ENCODE results near the gene USP9X.
"Not testable (repeated sequence)": the region's sequence is repeated elsewhere in the genome, so short reads cannot be mapped to it uniquely, and the experiment has no call there.

USP9X gene

DNA sequence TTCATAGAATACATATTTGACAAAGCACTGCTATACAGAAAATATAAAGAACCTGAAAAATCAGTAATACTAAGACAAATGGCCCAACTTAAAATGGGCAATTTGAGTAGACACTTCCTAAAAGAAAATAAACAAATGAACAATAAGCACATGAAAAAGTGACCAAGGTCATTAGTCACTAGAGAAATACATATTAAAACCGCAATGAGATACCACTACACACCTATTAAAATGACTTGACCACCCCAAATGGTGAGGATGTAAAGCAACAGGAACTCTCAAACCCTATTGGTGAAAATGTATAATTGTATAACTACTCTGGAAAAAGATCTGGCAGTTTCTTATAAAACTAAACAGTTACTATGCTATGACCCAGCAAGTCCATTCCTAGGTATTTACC, 34.0 kb upstream of the USP9X start:
- Histone ChIP-seq H3K4me3 (ENCODE audit: low read depth, low read length) (no peak overlapping the region), H3K36me3 (ENCODE audit: control insufficient read depth in 2 of 2, insufficient read depth in 1 of 2, low read length in 2 of 2) (no peaks in the 10 kb centered on the region), H3K4me1 (ENCODE audit: control insufficient read depth, insufficient read depth, low read length) (no peaks in the 10 kb centered on the region), H3K9me3 (ENCODE audit: control insufficient read depth, insufficient read depth, low read depth, low read length) (no peaks in the 10 kb centered on the region), H3K27ac (ENCODE audit: extremely low read depth, low read depth, low read length) (no peak overlapping the region)
- ChIA-PET POLR2A (no interaction called here), CTCF (no interaction called here)
- no peak for TF ChIP-seq ZBTB48 (tag by site-specific recombination; IDR thresholded peaks at IDR 0.05)
- no peak for TF ChIP-seq KLF9 (tag by site-specific recombination; IDR thresholded peaks at IDR 0.05; ENCODE audit: low read depth)
- TF ChIP-seq ZFP37 (tag by site-specific recombination; IDR thresholded peaks at IDR 0.05), result no peak
- TF ChIP-seq, protein P1, sequence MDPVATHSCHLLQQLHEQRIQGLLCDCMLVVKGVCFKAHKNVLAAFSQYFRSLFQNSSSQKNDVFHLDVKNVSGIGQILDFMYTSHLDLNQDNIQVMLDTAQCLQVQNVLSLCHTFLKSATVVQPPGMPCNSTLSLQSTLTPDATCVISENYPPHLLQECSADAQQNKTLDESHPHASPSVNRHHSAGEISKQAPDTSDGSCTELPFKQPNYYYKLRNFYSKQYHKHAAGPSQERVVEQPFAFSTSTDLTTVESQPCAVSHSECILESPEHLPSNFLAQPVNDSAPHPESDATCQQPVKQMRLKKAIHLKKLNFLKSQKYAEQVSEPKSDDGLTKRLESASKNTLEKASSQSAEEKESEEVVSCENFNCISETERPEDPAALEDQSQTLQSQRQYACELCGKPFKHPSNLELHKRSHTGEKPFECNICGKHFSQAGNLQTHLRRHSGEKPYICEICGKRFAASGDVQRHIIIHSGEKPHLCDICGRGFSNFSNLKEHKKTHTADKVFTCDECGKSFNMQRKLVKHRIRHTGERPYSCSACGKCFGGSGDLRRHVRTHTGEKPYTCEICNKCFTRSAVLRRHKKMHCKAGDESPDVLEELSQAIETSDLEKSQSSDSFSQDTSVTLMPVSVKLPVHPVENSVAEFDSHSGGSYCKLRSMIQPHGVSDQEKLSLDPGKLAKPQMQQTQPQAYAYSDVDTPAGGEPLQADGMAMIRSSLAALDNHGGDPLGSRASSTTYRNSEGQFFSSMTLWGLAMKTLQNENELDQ (tag by site-specific recombination; IDR thresholded peaks at IDR 0.05; ENCODE audit: low read depth), result no peak
- no peak for TF ChIP-seq ZNF354C (tag by site-specific recombination; IDR thresholded peaks at IDR 0.05; ENCODE audit: borderline replicate concordance, low read depth)
- TF ChIP-seq ZNF404 (tag by site-specific recombination; IDR thresholded peaks at IDR 0.05), result no peak
- no peak for TF ChIP-seq ZNF670 (tag by site-specific recombination; IDR thresholded peaks at IDR 0.05; ENCODE audit: low read depth)
- TF ChIP-seq ZNF169 (tag by site-specific recombination; IDR thresholded peaks at IDR 0.05), result no peak

DNA sequence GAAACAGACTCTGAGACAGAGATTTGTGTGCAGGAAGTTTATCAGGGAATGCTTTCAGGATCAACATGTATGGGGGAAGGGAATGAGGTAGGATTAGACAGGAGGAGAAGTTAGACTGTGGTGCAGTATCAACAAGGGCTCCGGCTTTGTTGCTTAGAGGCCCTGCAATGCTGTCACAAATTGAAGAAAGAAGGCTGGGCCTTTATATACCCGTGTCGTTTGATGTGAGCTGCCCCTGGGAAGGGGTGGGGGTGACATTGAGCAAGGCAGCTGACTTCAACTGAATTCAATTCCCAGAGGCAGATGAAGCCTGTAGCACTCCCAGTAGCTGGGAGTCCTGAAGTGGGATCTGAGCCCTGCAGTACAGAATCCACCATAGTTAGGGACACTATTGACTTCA, 29.5 kb upstream of the USP9X start:
- H3K27ac ChIP-seq (ENCODE audit: extremely low read depth, low read depth, low read length), result no peak overlapping the region
- ChIA-PET CTCF (interaction anchor here (0.5 kb wide), 1 partner anchor 275 kb away, joined by 3 read pairs; no protein-coding TSS in a partner anchor), POLR2A (no interaction called here)
- H3K9me3 ChIP-seq (ENCODE audit: control insufficient read depth, insufficient read depth, low read depth, low read length), result no peaks in the 10 kb centered on the region
- no peaks in the 10 kb centered on the region for H3K36me3 ChIP-seq (ENCODE audit: control insufficient read depth in 2 of 2, insufficient read depth in 1 of 2, low read length in 2 of 2)
- no peaks in the 10 kb centered on the region for H3K4me1 ChIP-seq (ENCODE audit: control insufficient read depth, insufficient read depth, low read length)
- no peak overlapping the region for H3K4me3 ChIP-seq (ENCODE audit: low read depth, low read length)
- TF ChIP-seq SALL2 (tag by site-specific recombination; IDR thresholded peaks at IDR 0.05; ENCODE audit: borderline replicate concordance) (no peak), ZNF629 (tag by site-specific recombination; IDR thresholded peaks at IDR 0.05) (no peak), ZNF140 (tag by site-specific recombination; IDR thresholded peaks at IDR 0.05) (no peak), ZNF138 (tag by site-specific recombination; IDR thresholded peaks at IDR 0.05; ENCODE audit: borderline replicate concordance) (no peak), ZNF248 (tag by site-specific recombination; IDR thresholded peaks at IDR 0.05) (no peak), ZNF514 (tag by site-specific recombination; IDR thresholded peaks at IDR 0.05) (no peak), FEZF1 (tag by site-specific recombination; IDR thresholded peaks at IDR 0.05) (no peak), KLF10 (tag by site-specific recombination; IDR thresholded peaks at IDR 0.05) (no peak), ZNF37A (tag by site-specific recombination; IDR thresholded peaks at IDR 0.05) (no peak), ZBTB20 (tag by site-specific recombination; IDR thresholded peaks at IDR 0.05) (no peak), ZNF624 (tag by site-specific recombination; IDR thresholded peaks at IDR 0.05) (no peak), ZNF366 (tag by site-specific recombination; conservative IDR thresholded peaks at IDR 0.05) (no peak), ZBTB17 (tag by site-specific recombination; IDR thresholded peaks at IDR 0.05) (no peak), ZNF169 (tag by site-specific recombination; IDR thresholded peaks at IDR 0.05) (no peak), ZNF274 (IDR thresholded peaks at IDR 0.05; ENCODE audit: low read length) (no peak), ZNF274 (tag by site-specific recombination; IDR thresholded peaks at IDR 0.05; ENCODE audit: borderline replicate concordance) (no peak), ZNF423 (tag by site-specific recombination; IDR thresholded peaks at IDR 0.05) (no peak), ZBTB48 (tag by site-specific recombination; IDR thresholded peaks at IDR 0.05) (no peak)
- TF ChIP-seq, protein P2, sequence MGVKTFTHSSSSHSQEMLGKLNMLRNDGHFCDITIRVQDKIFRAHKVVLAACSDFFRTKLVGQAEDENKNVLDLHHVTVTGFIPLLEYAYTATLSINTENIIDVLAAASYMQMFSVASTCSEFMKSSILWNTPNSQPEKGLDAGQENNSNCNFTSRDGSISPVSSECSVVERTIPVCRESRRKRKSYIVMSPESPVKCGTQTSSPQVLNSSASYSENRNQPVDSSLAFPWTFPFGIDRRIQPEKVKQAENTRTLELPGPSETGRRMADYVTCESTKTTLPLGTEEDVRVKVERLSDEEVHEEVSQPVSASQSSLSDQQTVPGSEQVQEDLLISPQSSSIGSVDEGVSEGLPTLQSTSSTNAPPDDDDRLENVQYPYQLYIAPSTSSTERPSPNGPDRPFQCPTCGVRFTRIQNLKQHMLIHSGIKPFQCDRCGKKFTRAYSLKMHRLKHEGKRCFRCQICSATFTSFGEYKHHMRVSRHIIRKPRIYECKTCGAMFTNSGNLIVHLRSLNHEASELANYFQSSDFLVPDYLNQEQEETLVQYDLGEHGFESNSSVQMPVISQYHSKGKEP (tag by site-specific recombination; IDR thresholded peaks at IDR 0.05), result no peak
- TF ChIP-seq, protein P3, sequence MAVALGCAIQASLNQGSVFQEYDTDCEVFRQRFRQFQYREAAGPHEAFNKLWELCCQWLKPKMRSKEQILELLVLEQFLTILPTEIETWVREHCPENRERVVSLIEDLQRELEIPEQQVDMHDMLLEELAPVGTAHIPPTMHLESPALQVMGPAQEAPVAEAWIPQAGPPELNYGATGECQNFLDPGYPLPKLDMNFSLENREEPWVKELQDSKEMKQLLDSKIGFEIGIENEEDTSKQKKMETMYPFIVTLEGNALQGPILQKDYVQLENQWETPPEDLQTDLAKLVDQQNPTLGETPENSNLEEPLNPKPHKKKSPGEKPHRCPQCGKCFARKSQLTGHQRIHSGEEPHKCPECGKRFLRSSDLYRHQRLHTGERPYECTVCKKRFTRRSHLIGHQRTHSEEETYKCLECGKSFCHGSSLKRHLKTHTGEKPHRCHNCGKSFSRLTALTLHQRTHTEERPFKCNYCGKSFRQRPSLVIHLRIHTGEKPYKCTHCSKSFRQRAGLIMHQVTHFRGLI (tag by site-specific recombination; IDR thresholded peaks at IDR 0.05), result no peak

DNA sequence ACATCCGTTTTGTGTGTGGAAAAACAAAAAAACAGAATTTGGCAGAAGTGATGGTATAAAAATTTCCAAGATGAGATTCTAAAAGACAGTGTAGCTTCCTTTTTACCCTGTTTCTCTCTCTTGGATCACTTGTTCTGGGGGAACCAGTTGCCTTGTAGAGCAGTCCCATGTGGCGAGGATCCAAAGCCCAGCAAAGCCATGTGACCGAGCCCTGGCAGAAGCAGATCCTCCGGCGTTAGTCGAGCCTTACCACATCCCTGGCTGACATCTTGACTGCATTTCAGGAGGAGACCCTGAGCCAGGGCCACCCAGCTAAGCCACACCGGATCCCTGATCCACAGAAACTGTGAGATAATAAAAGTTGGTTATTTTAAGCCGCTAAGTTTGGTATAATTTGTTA, 22.0 kb upstream of the USP9X start:
- H3K4me1 ChIP-seq (ENCODE audit: control insufficient read depth, insufficient read depth, low read length); H3K27ac ChIP-seq (ENCODE audit: extremely low read depth, low read depth, low read length); POLR2A ChIA-PET; H3K4me3 ChIP-seq (ENCODE audit: low read depth, low read length); H3K36me3 ChIP-seq (ENCODE audit: control insufficient read depth in 2 of 2, insufficient read depth in 1 of 2, low read length in 2 of 2); H3K9me3 ChIP-seq (ENCODE audit: control insufficient read depth, insufficient read depth, low read depth, low read length); CTCF ChIA-PET: not testable (repeated sequence)
